GM12865 (cell line): ENCODE measurements around the gene IFNK.

Experiments
- DNase-seq: peaks from one replicate; pipeline ENCODE4 v3.0.0; 2010; ENCODE audit warnings: low read depth
- H3K4me3 ChIP-seq: 2 replicates; pipeline ENCODE4 v1.5.1; 2011; ENCODE audit warnings: mild to moderate bottlenecking, low read depth, low read length, control low read depth
- TF ChIP-seq, protein P1 (sequence below): IDR thresholded peaks from 2 replicates; pipeline ENCODE4 v1.5.1; 2011; ENCODE audit warnings: low read length, control low read depth, low read depth, inconsistent platforms; ENCODE audit not compliant: insufficient read depth; ENCODE audit errors: missing control alignments

The IFNK gene

DNA sequence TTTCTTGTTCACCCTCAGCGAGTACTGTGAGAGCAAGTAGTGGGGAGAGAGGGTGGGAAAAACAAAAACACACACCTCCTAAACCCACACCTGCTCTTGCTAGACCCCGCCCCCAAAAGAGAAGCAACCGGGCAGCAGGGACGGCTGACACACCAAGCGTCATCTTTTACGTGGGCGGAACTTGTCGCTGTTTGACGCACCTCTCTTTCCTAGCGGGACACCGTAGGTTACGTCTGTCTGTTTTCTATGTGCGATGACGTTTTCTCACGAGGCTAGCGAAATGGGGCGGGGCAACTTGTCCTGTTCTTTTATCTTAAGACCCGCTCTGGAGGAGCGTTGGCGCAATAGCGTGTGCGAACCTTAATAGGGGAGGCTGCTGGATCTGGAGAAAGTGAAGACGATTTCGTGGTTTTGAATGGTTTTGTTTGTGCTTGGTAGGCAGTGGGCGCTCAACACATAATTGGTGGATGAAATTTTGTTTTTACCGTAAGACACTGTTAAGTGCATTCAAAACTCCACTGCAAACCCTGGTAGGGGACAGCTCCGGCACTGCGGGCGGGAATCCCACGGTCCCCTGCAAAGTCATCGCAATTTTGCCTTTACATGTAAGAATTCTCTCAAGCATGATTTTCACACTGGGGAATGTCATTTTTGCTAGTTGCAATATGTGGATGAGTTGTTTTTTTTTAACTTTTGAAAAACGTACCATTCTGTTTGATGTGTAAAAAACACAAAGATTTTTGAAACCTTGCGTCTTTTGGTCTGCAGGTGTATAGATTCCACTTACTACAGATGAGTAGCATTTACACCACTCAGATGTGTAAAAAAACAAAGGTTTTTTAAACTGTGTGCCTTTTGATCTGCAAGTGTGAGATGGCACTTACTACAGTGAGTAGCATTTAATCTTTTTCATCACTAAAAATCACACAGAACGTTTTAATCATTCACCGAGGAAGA, 49.8 kb downstream of the IFNK start:
- H3K4me3 ChIP-seq = peak overlapping the region; percentile 82
- DNase-seq = peak; percentile 99
- TF ChIP-seq, protein P1, sequence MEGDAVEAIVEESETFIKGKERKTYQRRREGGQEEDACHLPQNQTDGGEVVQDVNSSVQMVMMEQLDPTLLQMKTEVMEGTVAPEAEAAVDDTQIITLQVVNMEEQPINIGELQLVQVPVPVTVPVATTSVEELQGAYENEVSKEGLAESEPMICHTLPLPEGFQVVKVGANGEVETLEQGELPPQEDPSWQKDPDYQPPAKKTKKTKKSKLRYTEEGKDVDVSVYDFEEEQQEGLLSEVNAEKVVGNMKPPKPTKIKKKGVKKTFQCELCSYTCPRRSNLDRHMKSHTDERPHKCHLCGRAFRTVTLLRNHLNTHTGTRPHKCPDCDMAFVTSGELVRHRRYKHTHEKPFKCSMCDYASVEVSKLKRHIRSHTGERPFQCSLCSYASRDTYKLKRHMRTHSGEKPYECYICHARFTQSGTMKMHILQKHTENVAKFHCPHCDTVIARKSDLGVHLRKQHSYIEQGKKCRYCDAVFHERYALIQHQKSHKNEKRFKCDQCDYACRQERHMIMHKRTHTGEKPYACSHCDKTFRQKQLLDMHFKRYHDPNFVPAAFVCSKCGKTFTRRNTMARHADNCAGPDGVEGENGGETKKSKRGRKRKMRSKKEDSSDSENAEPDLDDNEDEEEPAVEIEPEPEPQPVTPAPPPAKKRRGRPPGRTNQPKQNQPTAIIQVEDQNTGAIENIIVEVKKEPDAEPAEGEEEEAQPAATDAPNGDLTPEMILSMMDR = no peak
